DND-41 (cell line): ENCODE measurements around the gene PODXL.

Source experiments
- CTCF ChIP-seq: IDR thresholded peaks from 2 replicates; pipeline ENCODE4 v1.5.1; 2012; ENCODE audit warnings: borderline replicate concordance, low read length, moderate library complexity, mild to moderate bottlenecking; ENCODE audit not compliant: poor library complexity, severe bottlenecking; ENCODE audit errors: extremely low read depth
- EZH2 ChIP-seq: IDR thresholded peaks from 3 replicates; pipeline ENCODE4 v1.6.1; 2012; ENCODE audit warnings: borderline replicate concordance, low read depth, mild to moderate bottlenecking, moderate library complexity, low read length, inconsistent platforms; ENCODE audit not compliant: severe bottlenecking

- TF ChIP-seq CTCF, result no peak
- TF ChIP-seq EZH2, result no peak
Measured at GRCh38 chr7:131524703-131525102, 31.7 kb downstream of the PODXL start.
